ENCODE results near the gene LCP2. TPM values are rescaled to one million over a fixed set of nuclear protein-coding genes. Genes with fewer than 3 reads are reported as not detected.

The LCP2 gene
- total RNA-seq, 1 experiment from 2014 or later: 0.61 TPM

DNA sequence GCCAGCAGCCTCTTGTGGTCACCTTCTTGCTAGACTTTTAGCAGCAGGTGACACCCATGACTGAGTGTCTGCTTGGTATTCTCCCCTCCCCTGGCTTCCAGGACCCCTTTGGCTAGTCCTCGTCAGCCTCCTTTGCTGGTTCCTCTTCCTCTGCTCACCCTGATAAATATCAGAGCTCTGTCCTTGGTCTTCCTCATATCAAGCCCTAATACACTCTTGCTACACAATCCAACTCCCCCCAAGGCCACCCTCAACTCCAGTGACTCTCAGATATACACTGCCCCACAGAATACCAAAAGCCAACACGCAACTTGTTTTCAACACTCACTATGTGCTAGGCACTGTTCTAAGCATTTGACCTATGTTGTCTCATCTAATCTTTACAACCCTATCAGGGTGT is 30.3 kb upstream of the LCP2 start:
- Histone ChIP-seq H3K9me3 (ENCODE audit: control insufficient read depth in 1 of 2, insufficient read depth in 1 of 2, low read depth in 1 of 2, low read length in 2 of 2) (no peaks in the 10 kb centered on the region), H3K36me3 (ENCODE audit: control insufficient read depth in 1 of 2, insufficient read depth in 2 of 2, low read length in 2 of 2) (no peaks in the 10 kb centered on the region), H3K4me2 (ENCODE audit: low read length) (no peak overlapping the region), H3K4me1 (ENCODE audit: control insufficient read depth in 1 of 2, insufficient read depth in 2 of 2, low read length in 2 of 2) (peaks cover 3 to 13% of the 10 kb centered on the region in 2 experiments; a peak in 3 of 4 replicates), H2AFZ (ENCODE audit: low read depth, low read length, poor library complexity, severe bottlenecking) (no peak overlapping the region), H3K79me2 (ENCODE audit: insufficient read depth, low read length) (no peaks in the 10 kb centered on the region), H3K4me3 (replicated peaks in 1 of 2; ENCODE audit: low read depth in 1 of 2, low read length in 2 of 2) (no peak overlapping the region), H3K9me2 (ENCODE audit: insufficient read depth) (no peaks in the 10 kb centered on the region), H3K9ac (ENCODE audit: low read length) (no peak overlapping the region), H3K27me3 (ENCODE audit: insufficient read depth, low read length) (peaks cover 40% of the 10 kb centered on the region), H4K20me1 (ENCODE audit: insufficient read depth) (no peaks in the 10 kb centered on the region), H3K27ac (ENCODE audit: low read depth, low read length) (no peak overlapping the region)
- intact Hi-C loops (cut with micrococcal nuclease): no loop called here
- ATAC-seq (no peak), DNase-seq (ENCODE audit: low read depth, low spot score) (no peak)
- CTCF ChIA-PET: interaction anchor here (1.3 kb wide), 1 partner anchor 11 kb away, joined by 3 read pairs; no protein-coding TSS in a partner anchor
- BruUV-seq (replicated peaks): no TSS peak
- RAD21 ChIA-PET (ENCODE audit: low non-redundant PET in 1 of 2, low total read pairs in 2 of 2, uncharacterized antibody in 2 of 2, unreplicated experiment in 2 of 2): no interaction called here
- POLR2A ChIA-PET: no interaction called here
- TF ChIP-seq, protein P1, sequence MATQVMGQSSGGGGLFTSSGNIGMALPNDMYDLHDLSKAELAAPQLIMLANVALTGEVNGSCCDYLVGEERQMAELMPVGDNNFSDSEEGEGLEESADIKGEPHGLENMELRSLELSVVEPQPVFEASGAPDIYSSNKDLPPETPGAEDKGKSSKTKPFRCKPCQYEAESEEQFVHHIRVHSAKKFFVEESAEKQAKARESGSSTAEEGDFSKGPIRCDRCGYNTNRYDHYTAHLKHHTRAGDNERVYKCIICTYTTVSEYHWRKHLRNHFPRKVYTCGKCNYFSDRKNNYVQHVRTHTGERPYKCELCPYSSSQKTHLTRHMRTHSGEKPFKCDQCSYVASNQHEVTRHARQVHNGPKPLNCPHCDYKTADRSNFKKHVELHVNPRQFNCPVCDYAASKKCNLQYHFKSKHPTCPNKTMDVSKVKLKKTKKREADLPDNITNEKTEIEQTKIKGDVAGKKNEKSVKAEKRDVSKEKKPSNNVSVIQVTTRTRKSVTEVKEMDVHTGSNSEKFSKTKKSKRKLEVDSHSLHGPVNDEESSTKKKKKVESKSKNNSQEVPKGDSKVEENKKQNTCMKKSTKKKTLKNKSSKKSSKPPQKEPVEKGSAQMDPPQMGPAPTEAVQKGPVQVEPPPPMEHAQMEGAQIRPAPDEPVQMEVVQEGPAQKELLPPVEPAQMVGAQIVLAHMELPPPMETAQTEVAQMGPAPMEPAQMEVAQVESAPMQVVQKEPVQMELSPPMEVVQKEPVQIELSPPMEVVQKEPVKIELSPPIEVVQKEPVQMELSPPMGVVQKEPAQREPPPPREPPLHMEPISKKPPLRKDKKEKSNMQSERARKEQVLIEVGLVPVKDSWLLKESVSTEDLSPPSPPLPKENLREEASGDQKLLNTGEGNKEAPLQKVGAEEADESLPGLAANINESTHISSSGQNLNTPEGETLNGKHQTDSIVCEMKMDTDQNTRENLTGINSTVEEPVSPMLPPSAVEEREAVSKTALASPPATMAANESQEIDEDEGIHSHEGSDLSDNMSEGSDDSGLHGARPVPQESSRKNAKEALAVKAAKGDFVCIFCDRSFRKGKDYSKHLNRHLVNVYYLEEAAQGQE (IDR thresholded peaks at IDR 0.05; ENCODE audit: low read depth): no peak
- TF ChIP-seq, protein P2, sequence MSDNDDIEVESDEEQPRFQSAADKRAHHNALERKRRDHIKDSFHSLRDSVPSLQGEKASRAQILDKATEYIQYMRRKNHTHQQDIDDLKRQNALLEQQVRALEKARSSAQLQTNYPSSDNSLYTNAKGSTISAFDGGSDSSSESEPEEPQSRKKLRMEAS (IDR thresholded peaks at IDR 0.05): no peak
- no peak for TF ChIP-seq SIN3A (IDR thresholded peaks at IDR 0.05; ENCODE audit: low read depth)
- TF ChIP-seq SP1 (IDR thresholded peaks at IDR 0.05; ENCODE audit: low read depth): no peak
- no peak for TF ChIP-seq FOSL1 (IDR thresholded peaks at IDR 0.05; ENCODE audit: low read depth)
- no peak for TF ChIP-seq CEBPB (IDR thresholded peaks at IDR 0.05; ENCODE audit: low read depth)
- no peak for TF ChIP-seq ZNF274 (IDR thresholded peaks at IDR 0.05; ENCODE audit: low read depth, low read length)
- TF ChIP-seq EZH2phosphoT487 (IDR thresholded peaks at IDR 0.05; ENCODE audit: borderline replicate concordance): no peak
- no peak for TF ChIP-seq POLR2AphosphoS5 (IDR thresholded peaks at IDR 0.05; ENCODE audit: low read depth, low read length)
